Heart right ventricle (tissue), 16 donors: ENCODE data around the gene DGKQ. TPM values are rescaled to one million over a fixed set of nuclear protein-coding genes. Genes with fewer than 3 reads are reported as not detected.

ENCODE experiments used
- ATAC-seq, 8 donors: fragments of 200-7000 bp; cut with Tn5 transposase; one replicate each; pipeline ENCODE4 v1.9.1; 2020; ENCODE audit warnings: mild to moderate bottlenecking in 8 of 8, moderate library complexity in 8 of 8, moderate number of reproducible peaks in 1 of 8
- DNase-seq, 2 donors: peaks; one replicate each; pipeline ENCODE4 v3.0.0-alpha.2; 2020
- H3K27ac ChIP-seq, 10 donors: fragments of 200-600 bp; sonication (generic) in 2 of 10; one replicate each; pipeline versions ENCODE4 v1.5.0 to v1.8.0; 2020 to 2022; ENCODE audit warnings: mild to moderate bottlenecking in 3 of 10
- H3K27me3 ChIP-seq, 7 donors: fragments of 200-600 bp; one replicate each; pipeline ENCODE4 v1.8.0; 2021 to 2022; ENCODE audit warnings: mild to moderate bottlenecking in 2 of 7
- H3K36me3 ChIP-seq, 9 donors: fragments of 200-600 bp; sonication (generic) in 1 of 9; one replicate each; pipeline versions ENCODE4 v1.5.0 to v1.8.0; 2020 to 2022; ENCODE audit warnings: mild to moderate bottlenecking in 2 of 9
- H3K4me1 ChIP-seq, 9 donors: fragments of 200-600 bp; sonication (generic) in 1 of 9; one replicate each; pipeline versions ENCODE4 v1.5.0 to v1.8.0; 2020 to 2022; ENCODE audit warnings: mild to moderate bottlenecking in 4 of 9
- H3K4me3 ChIP-seq, 10 donors: fragments of 200-600 bp; sonication (generic) in 2 of 10; one replicate each; pipeline versions ENCODE4 v1.5.0 to v1.8.0; 2020 to 2022; ENCODE audit warnings: mild to moderate bottlenecking in 7 of 10, moderate library complexity in 2 of 10
- H3K9me3 ChIP-seq, 11 donors: fragments of 200-600 bp in 10 of 11; sonication (generic) in 2 of 11; one replicate each; pipeline versions ENCODE4 v1.5.0 to v1.8.0; 2013 to 2022; ENCODE audit warnings: mild to moderate bottlenecking in 2 of 11, control low read depth in 1 of 11, moderate library complexity in 1 of 11
- CTCF ChIP-seq, 9 donors: fragments of 200-600 bp; sonication (generic) in 2 of 9; IDR thresholded peaks; one replicate each; pipeline versions ENCODE4 v1.5.0 to v1.8.0; 2021 to 2022; ENCODE audit warnings: antibody characterized with exemption in 9 of 9, mild to moderate bottlenecking in 5 of 9, moderate library complexity in 1 of 9
- WGBS, 2 donors: extraction: QIAGEN DNeasy Blood & Tissue Kit; methylation state at CpG; one replicate each; pipeline ENCODE4 v1.1.7; 2013; ENCODE audit warnings: inconsistent platforms in 1 of 2; 5-methylcytosine and 5-hydroxymethylcytosine counted together
- intact Hi-C, 10 donors: fragments of 100-400 bp; cut with DNase I; formaldehyde crosslinking; loops; one replicate each; pipeline versions ENCODE4 v1.11.1 to v1.14.2; 2022
- polyA plus RNA-seq, 2 donors: library from polyadenylated mRNA; stranded (reverse); fragments of 200-250 nt; gene quantifications; one replicate each; pipeline ENCODE4 v1.2.3, GENCODE V29; 2013
- total RNA-seq, 10 donors: library from RNA; stranded (reverse); fragmentation: NEBNext Ultra II Directional in 3 of 10; extraction: Animal tissue kit (Norgen Biotek cat#: 25700) in 3 of 10; gene quantifications; one replicate each; pipeline versions ENCODE4 v1.2.1 to v1.2.4, GENCODE V29; 2021 to 2023
- donor health status: Arrhythmogenic right ventricular cardiomyopathy.
- donor health status: ischemic (EF 13 %, LVEDD 7.1; RV severe dilation, severe dysfunction).
- donor health status: healthy with polysubstance abuse.
- donor health status: DM: no; HTN: yes; CAD: no.
- donor health status: DM: no; HTN: no; CAD: no.
- donor health status: ischemic (EF 25% LVEDD 6.9; RV normal size, moderate dysfunction).
- donor health status: ischemic (EF 25% LVEDD 5.7; RV mildly dilated, moderate dysfunction).
- donor health status: healthy.
- donor health status: DM: yes; HTN: yes; CAD: no.
- donor health status: Ischemic cardiomyopathy.
- donor health status: ischemic (EF 35%, LVEDD 5.7; RV mildly dilated, moderate dysfunction).
- donor health status: nonischemic (EF 11% LVEDD 7.7; RV severe dilation, severe dysfunction).
- donor health status: DM: yes; HTN: yes; CAD: no.
- donor health status: PGD.
- donor health status: ischemic (EF 29% LVEDD 5.4; RV normal size, mild dysfunction).
- donor health status: nonischemic (EF 23%, LVEDD 6.1; RV moderate dilation, normal function).

DGKQ gene
- total and polyA plus RNA-seq, 12 donors = 2.8 to 5.2 (median 3.8) TPM

- peaks cover 0 to 7% (median 0%) of the 10 kb centered on the region in 9 donors for H3K4me1 ChIP-seq
- H3K36me3 ChIP-seq = no peaks in the 10 kb centered on the region
- DNase-seq (no peak), ATAC-seq (no peak)
- WGBS, 2 donors = 81 to 85% methylated on average over 15 of the region's 15 CpGs
- no peaks in the 10 kb centered on the region for H3K9me3 ChIP-seq
- no peak overlapping the region for H3K27ac ChIP-seq
- no peak for TF ChIP-seq CTCF (IDR thresholded peaks at IDR 0.05)
- intact Hi-C loops = no loop called here
- H3K4me3 ChIP-seq = no peak overlapping the region
- H3K27me3 ChIP-seq = peaks cover 0 to 2% (median 0%) of the 10 kb centered on the region in 7 donors
These were observed 44.3 kb upstream of the DGKQ start for GRCh38 chr4:1017706-1018105.

GRCh38 chr4:1017211-1017610, 43.8 kb upstream of the DGKQ start:
- intact Hi-C loops = no loop called here
- H3K27ac ChIP-seq = no peak overlapping the region
- no peaks in the 10 kb centered on the region for H3K9me3 ChIP-seq
- H3K4me1 ChIP-seq = peaks cover 0 to 12% (median 2%) of the 10 kb centered on the region in 9 donors
- 78 to 85% methylated on average over 15 to 16 of the region's 16 CpGs for WGBS, 2 donors
- no peak for ATAC-seq
- no peak overlapping the region for H3K4me3 ChIP-seq
- no peak for TF ChIP-seq CTCF (IDR thresholded peaks at IDR 0.05)
- H3K36me3 ChIP-seq = no peaks in the 10 kb centered on the region
- no peak for DNase-seq
- peaks cover 0 to 7% (median 0%) of the 10 kb centered on the region in 7 donors for H3K27me3 ChIP-seq

- Histone ChIP-seq H3K27me3 (peaks cover 0 to 9% (median 0%) of the 10 kb centered on the region in 7 donors), H3K9me3 (no peaks in the 10 kb centered on the region), H3K4me3 (no peak overlapping the region), H3K36me3 (no peaks in the 10 kb centered on the region), H3K27ac (no peak overlapping the region), H3K4me1 (peaks cover 3 to 18% (median 7%) of the 10 kb centered on the region in 9 donors)
- no peak for TF ChIP-seq CTCF (IDR thresholded peaks at IDR 0.05)
- intact Hi-C loops = no loop called here
- DNase-seq (no peak), ATAC-seq (no peak)
- 85 to 98% methylated on average over 10 of the region's 10 CpGs for WGBS, 2 donors
These were observed 42.4 kb upstream of the DGKQ start for GRCh38 chr4:1015746-1016145.

- Histone ChIP-seq H3K4me1 (peaks cover 6 to 23% (median 13%) of the 10 kb centered on the region in 9 donors), H3K27me3 (peaks cover 0 to 9% (median 0%) of the 10 kb centered on the region in 7 donors), H3K9me3 (no peaks in the 10 kb centered on the region), H3K27ac (no peak overlapping the region), H3K36me3 (no peaks in the 10 kb centered on the region), H3K4me3 (no peak overlapping the region)
- WGBS, 2 donors = 84 to 86% methylated on average over 7 to 8 of the region's 8 CpGs
- DNase-seq = no peak
- no peak for ATAC-seq
- TF ChIP-seq CTCF (IDR thresholded peaks at IDR 0.05) = no peak
- intact Hi-C loops = no loop called here
These were observed 41.8 kb upstream of the DGKQ start for GRCh38 chr4:1015179-1015578.
